HFFc6 (cell line): ENCODE measurements around the gene ARHGAP45. TPM values are rescaled to one million over a fixed set of nuclear protein-coding genes. Genes with fewer than 3 reads are reported as not detected.
A peak's percentile ranks its signal among the peaks of the same experiment; 100 is the strongest.
"Not testable (repeated sequence)": the region's sequence is repeated elsewhere in the genome, so short reads cannot be mapped to it uniquely, and the experiment has no call there.

Source experiments
- DNase-seq: peaks from one replicate; pipeline ENCODE4 v3.0.0-alpha.2; 2018
- H3K27ac Mint-ChIP-seq: 2 replicates; pipeline ENCODE4 v1.8.0; 2020; ENCODE audit warnings: mild to moderate bottlenecking, mixed read lengths
- H3K27me3 Mint-ChIP-seq: 2 replicates; pipeline ENCODE4 v1.8.0; 2021; ENCODE audit warnings: mild to moderate bottlenecking, moderate library complexity, mixed read lengths; ENCODE audit not compliant: insufficient read depth
- H3K36me3 Mint-ChIP-seq: 2 replicates; pipeline ENCODE4 v1.8.0; 2021; ENCODE audit warnings: low read depth, mixed read lengths
- H3K4me1 Mint-ChIP-seq: 2 replicates; pipeline ENCODE4 v1.8.0; 2020; ENCODE audit warnings: low read depth, mixed read lengths
- H3K4me3 Mint-ChIP-seq: 2 replicates; pipeline ENCODE4 v1.8.0; 2020; ENCODE audit warnings: mild to moderate bottlenecking, moderate library complexity, mixed read lengths
- H3K9me3 Mint-ChIP-seq: 2 replicates; pipeline ENCODE4 v1.8.0; 2020; ENCODE audit warnings: mild to moderate bottlenecking, mixed read lengths
- total RNA-seq, 6 experiments: library from RNA; stranded (reverse); fragmentation: NEBNext Ultra II Directional; extraction: Animal tissue kit (Norgen Biotek cat#: 25700); gene quantifications; 2 replicates in 1 of 6; 3 replicates in 5 of 6; pipeline ENCODE4 v1.2.3, GENCODE V29; 2021
- TF ChIP-seq, protein P1 (sequence below): fragments of 200-600 bp; sonication (generic); IDR thresholded peaks from 2 replicates; pipeline ENCODE4 v1.5.0; 2021; ENCODE audit warnings: antibody characterized with exemption, mild to moderate bottlenecking

ARHGAP45 gene
- total RNA-seq, 6 experiments from 2014 or later: 0.28 to 0.74 (median 0.60) TPM

DNA sequence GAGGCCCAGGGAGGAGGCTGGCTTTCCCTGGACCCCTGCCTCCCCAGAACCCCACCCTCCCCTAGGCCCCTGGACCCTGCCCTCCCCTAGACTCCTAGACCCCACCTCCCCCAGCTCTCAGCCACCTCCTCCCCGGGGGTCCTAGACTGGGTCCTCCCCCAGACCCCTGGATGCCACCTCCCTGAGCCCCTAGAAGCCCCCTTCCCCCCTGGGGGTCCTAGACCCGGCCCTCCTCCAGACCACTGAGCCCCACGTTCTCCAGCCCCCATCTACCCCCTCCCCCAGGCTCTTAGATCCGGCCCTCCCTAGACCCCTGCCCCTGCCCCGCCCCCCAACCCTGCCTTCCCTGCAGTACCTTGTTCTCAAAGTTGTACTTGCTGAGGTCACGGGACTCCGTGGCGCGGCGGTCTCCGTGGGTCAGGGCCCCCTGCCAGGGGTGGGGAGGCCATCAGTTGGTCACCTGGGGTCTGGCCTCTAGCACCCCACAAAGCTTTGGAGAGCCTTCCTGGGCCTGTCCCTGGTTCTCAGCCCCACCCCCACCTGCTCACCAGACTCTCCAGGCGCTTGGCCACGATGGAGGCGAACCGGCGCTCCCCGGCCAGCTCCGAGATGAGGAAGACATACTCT is 44.8 kb downstream of the ARHGAP45 start:
- no peaks in the 10 kb centered on the region for H3K36me3 Mint-ChIP-seq

GRCh38 chr19:1112268-1113029 is 45.5 kb downstream of the ARHGAP45 start:
- no peaks in the 10 kb centered on the region for H3K4me1 Mint-ChIP-seq
- no peak overlapping the region for H3K27ac Mint-ChIP-seq
- no peaks in the 10 kb centered on the region for H3K36me3 Mint-ChIP-seq
- TF ChIP-seq, protein P1, sequence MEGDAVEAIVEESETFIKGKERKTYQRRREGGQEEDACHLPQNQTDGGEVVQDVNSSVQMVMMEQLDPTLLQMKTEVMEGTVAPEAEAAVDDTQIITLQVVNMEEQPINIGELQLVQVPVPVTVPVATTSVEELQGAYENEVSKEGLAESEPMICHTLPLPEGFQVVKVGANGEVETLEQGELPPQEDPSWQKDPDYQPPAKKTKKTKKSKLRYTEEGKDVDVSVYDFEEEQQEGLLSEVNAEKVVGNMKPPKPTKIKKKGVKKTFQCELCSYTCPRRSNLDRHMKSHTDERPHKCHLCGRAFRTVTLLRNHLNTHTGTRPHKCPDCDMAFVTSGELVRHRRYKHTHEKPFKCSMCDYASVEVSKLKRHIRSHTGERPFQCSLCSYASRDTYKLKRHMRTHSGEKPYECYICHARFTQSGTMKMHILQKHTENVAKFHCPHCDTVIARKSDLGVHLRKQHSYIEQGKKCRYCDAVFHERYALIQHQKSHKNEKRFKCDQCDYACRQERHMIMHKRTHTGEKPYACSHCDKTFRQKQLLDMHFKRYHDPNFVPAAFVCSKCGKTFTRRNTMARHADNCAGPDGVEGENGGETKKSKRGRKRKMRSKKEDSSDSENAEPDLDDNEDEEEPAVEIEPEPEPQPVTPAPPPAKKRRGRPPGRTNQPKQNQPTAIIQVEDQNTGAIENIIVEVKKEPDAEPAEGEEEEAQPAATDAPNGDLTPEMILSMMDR: no peak
- peaks cover 3% of the 10 kb centered on the region for H3K27me3 Mint-ChIP-seq
- no peak for DNase-seq
- no peaks in the 10 kb centered on the region for H3K9me3 Mint-ChIP-seq
- no peak overlapping the region for H3K4me3 Mint-ChIP-seq

More for the DNA sequence above, 44.8 kb downstream of the ARHGAP45 start:
- Mint-ChIP-seq H3K4me3 (no peak overlapping the region), H3K9me3 (no peaks in the 10 kb centered on the region), H3K4me1 (no peaks in the 10 kb centered on the region), H3K27me3 (peaks cover 3% of the 10 kb centered on the region), H3K27ac (no peak overlapping the region)
- no peak for DNase-seq
- TF ChIP-seq, protein P1: no peak

DNA sequence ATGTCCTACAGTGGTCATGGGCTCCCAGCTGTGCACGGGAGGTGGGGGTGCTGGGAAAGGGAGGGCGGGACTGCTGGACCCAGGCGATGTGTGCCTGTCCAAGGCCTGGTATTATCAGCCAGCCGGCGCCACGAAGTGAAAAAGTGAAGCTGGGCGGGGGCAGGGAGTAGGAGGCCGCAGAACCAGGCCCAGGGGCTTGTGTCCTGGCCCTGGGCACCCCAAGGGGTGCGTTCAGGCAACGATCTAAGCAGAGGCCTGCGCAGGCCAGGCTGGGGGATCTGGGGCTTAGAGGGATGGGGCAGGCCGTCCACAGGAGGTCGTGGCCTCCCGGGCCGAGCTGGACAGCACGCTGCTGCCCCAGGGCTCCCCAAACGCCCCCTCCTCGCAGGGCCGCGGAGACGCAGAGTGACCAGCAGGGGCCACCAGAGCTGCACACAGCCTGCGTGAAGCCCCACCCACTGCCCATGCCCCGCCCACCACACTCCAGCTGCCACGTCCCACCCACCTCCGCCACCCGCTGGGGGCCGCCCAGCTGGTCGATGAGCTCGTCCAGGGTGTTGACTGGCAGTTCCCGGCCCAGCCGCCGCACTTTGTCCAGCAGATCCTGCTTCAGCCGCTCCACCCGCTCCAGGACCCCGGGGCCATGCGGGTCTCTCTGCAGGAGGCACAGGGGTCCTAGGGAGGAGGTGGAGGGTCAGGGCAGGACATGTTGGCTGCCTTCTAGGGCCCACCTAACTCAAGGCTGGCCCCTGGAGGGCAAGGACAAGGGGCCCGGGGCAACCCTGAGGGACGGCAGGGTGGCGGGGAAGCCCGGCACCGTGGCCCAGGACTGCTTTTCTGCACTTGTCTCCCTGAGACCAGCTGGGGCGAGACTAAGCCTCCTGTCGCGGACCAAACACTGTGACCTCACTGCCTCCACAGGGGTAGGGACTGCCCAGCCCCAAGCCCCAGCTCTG is 46.3 kb downstream of the ARHGAP45 start:
- Mint-ChIP-seq H3K27ac (no peak overlapping the region; the same call in 1 of the 2 replicates), H3K4me3 (no peak overlapping the region), H3K36me3 (no peaks in the 10 kb centered on the region), H3K9me3 (no peaks in the 10 kb centered on the region), H3K4me1 (no peaks in the 10 kb centered on the region), H3K27me3 (peaks cover 5% of the 10 kb centered on the region)
- peak; percentile 92 for DNase-seq
- TF ChIP-seq, protein P1: peak; percentile 94

DNA sequence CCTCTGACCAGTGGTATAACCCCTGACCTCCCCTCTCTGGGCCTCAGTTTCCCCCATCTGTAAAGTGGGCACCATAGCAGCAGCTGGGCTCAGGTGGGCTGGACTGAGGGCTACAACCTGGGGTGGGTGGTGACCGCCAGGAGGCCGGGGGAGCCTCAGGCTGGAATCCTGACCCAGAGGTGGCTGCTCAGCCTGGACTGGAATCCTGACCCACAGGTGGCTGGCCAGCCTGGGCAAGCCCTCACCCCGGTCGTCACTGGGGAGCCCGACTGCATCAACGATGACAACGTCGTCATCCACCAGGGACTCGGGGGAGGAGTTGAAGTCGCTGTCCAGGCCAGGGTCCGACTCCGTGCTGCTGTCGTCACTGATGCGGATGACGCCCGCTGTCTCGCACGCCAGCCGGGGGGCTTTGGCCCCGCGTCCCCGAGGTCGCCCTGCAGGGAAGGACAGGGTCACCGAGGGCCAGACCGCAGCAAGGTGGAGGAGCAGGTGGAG is 47.1 kb downstream of the ARHGAP45 start:
- Mint-ChIP-seq H3K36me3 (no peaks in the 10 kb centered on the region), H3K4me3 (no peak overlapping the region), H3K27me3 (peaks cover 6% of the 10 kb centered on the region), H3K4me1 (no peaks in the 10 kb centered on the region), H3K27ac (no peak overlapping the region; the same call in 1 of the 2 replicates), H3K9me3 (no peaks in the 10 kb centered on the region)
- TF ChIP-seq, protein P1: no peak
- DNase-seq: no peak

DNA sequence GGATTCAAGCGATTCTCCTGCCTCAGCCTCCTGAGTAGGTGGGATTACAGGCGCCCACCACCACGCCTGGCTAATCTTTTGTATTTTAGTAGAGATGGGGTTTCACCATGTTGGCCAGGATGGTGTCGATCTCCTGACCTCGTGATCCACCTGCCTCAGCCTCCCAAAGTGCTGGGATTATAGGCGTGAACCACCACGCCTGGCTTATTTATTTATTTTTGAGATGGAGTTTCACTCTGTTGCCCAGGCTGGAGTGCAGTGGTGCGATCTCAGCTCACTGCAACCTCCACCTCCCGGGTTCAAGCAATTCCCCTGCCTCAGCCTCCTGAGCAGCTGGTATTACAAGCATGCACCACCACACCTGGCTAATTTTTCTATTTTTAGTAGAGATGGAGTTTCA is 47.8 kb downstream of the ARHGAP45 start:
- not testable (repeated sequence) for H3K36me3 Mint-ChIP-seq, H3K27ac Mint-ChIP-seq, H3K9me3 Mint-ChIP-seq, H3K27me3 Mint-ChIP-seq, DNase-seq, H3K4me1 Mint-ChIP-seq, H3K4me3 Mint-ChIP-seq
